ENCODE results near the gene CTNNA2.

CTNNA2 gene

GRCh38 chr2:79771493-79771892, 258.6 kb downstream of the CTNNA2 start:
- H3K9me3 ChIP-seq (ENCODE audit: control insufficient read depth, low read length) = no peaks in the 10 kb centered on the region
- no peaks in the 10 kb centered on the region for H3K36me3 ChIP-seq (ENCODE audit: control insufficient read depth, insufficient read depth, low read length)
- no peaks in the 10 kb centered on the region for H3K27me3 ChIP-seq (ENCODE audit: control insufficient read depth, insufficient read depth, low read length)
- H3K4me3 ChIP-seq (ENCODE audit: low read length) = no peak overlapping the region
- no peak overlapping the region for H3K9ac ChIP-seq (ENCODE audit: low read length)
- no peaks in the 10 kb centered on the region for H3K4me1 ChIP-seq (ENCODE audit: control insufficient read depth, insufficient read depth, low read length)

DNA sequence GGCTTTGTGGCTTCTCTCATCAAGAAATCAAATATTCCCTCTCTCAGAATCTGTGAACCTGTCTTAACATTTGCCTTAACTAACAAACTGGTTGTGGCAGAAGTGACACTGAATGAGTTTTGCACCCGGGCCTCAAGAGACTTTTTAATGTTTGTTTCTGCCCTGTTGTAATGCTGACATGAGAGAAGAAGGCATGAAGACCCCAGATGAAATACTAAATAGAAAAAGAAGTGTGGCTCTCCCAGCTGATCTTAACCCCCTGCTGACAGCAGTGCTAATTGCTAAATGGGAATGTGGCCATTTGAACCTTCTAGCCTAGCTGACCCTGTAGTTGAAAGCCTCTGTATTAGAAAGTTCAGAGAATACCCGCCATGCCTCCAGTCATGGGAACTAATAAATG, 261.2 kb downstream of the CTNNA2 start:
- Histone ChIP-seq H3K9ac (ENCODE audit: low read length) (no peak overlapping the region), H3K27me3 (ENCODE audit: control insufficient read depth, insufficient read depth, low read length) (no peaks in the 10 kb centered on the region), H3K9me3 (ENCODE audit: control insufficient read depth, low read length) (no peaks in the 10 kb centered on the region), H3K4me1 (ENCODE audit: control insufficient read depth, insufficient read depth, low read length) (no peaks in the 10 kb centered on the region), H3K4me3 (ENCODE audit: low read length) (no peak overlapping the region), H3K36me3 (ENCODE audit: control insufficient read depth, insufficient read depth, low read length) (no peaks in the 10 kb centered on the region)

- H3K27me3 ChIP-seq (ENCODE audit: control insufficient read depth, insufficient read depth, low read length) = no peaks in the 10 kb centered on the region
- H3K9me3 ChIP-seq (ENCODE audit: control insufficient read depth, low read length) = no peaks in the 10 kb centered on the region
- H3K4me1 ChIP-seq (ENCODE audit: control insufficient read depth, insufficient read depth, low read length) = no peaks in the 10 kb centered on the region
- no peaks in the 10 kb centered on the region for H3K36me3 ChIP-seq (ENCODE audit: control insufficient read depth, insufficient read depth, low read length)
- no peak overlapping the region for H3K4me3 ChIP-seq (ENCODE audit: low read length)
- no peak overlapping the region for H3K9ac ChIP-seq (ENCODE audit: low read length)
Measured at GRCh38 chr2:79776461-79776860, 263.6 kb downstream of the CTNNA2 start.

GRCh38 chr2:79780781-79781180, 267.9 kb downstream of the CTNNA2 start:
- Histone ChIP-seq H3K27me3 (ENCODE audit: control insufficient read depth, insufficient read depth, low read length) (no peaks in the 10 kb centered on the region), H3K36me3 (ENCODE audit: control insufficient read depth, insufficient read depth, low read length) (no peaks in the 10 kb centered on the region), H3K4me1 (ENCODE audit: control insufficient read depth, insufficient read depth, low read length) (no peaks in the 10 kb centered on the region), H3K9me3 (ENCODE audit: control insufficient read depth, low read length) (no peaks in the 10 kb centered on the region), H3K4me3 (ENCODE audit: low read length) (no peak overlapping the region), H3K9ac (ENCODE audit: low read length) (no peak overlapping the region)

DNA sequence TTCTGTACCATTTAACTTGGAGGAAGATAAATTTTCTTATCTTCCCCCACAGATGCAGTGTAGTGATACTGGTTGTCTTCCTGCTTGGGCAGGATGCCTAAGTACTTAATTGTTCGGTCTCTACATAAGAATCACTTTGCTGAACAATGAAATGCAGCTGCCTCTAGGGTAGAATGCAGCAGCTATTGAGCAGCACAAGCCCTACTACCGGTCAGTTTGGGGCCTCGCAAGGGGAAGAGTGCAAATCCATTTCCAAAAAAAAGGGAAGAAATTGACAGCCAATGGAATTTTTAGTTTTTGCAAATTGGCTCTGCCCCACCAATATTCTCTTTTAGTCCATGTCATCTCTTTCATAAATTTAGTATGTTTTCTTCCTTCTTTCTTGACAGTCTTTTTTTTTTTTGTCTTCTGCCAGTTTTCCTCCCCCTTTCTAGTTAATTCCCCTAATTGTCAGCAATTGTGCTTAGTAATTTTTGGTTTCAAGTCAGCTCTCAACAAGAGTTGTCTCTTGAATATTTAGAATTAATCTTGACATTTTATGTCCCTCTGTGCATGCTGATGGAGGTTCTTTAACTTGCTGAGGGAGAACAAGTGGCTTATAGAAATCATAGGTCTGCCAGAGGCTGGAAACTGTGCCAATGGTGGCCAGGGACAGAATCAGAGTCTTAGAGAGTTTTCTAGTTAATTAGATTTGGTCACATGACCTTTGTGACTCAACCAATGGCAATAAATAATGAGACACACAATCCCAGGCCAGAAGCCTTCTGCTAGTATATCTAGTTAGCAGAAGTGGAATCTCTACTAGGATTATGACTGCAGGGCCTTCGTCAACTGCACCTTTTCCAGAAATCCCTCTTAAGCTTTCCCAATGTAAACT, 270.0 kb downstream of the CTNNA2 start:
- Histone ChIP-seq H3K9ac (ENCODE audit: low read length) (no peak overlapping the region), H3K9me3 (ENCODE audit: control insufficient read depth, low read length) (no peaks in the 10 kb centered on the region), H3K27me3 (ENCODE audit: control insufficient read depth, insufficient read depth, low read length) (no peaks in the 10 kb centered on the region), H3K36me3 (ENCODE audit: control insufficient read depth, insufficient read depth, low read length) (no peaks in the 10 kb centered on the region), H3K4me3 (ENCODE audit: low read length) (no peak overlapping the region), H3K4me1 (ENCODE audit: control insufficient read depth, insufficient read depth, low read length) (no peaks in the 10 kb centered on the region)

DNA sequence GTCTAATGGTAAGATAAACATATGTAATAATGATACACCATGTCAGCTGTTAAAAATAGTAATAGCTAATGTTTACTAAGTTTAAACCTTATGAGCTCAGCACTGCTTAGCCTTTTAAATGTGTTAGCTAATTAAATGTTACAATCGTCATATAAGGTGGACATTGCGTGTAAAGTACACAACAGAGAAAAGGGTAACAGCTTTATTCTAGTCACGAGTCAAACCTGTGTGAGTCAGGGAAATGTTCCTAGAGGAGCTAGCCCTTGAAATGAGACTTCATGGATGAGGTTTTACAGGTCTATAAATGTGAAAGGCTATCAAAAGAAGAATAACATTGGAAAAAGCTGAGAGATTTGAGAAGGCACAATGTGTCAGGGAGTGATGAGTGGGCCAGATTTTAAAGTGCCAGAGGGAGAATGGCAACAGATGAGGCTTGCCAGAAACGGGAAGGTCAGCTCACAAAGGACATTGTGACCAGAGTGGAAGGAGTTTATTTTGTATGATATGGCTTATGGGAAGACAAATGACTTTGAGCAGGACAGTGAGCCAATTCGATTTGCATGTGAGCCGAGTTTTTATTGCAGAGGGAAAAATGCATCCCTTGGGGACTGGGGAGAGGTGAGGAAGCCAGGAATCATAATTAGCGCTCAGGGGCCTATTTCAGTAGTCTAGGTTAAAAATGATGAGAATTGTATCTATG, 276.3 kb downstream of the CTNNA2 start:
- H3K9ac ChIP-seq (ENCODE audit: low read length) = no peak overlapping the region
- no peaks in the 10 kb centered on the region for H3K4me1 ChIP-seq (ENCODE audit: control insufficient read depth, insufficient read depth, low read length)
- H3K36me3 ChIP-seq (ENCODE audit: control insufficient read depth, insufficient read depth, low read length) = no peaks in the 10 kb centered on the region
- H3K4me3 ChIP-seq (ENCODE audit: low read length) = no peak overlapping the region
- H3K9me3 ChIP-seq (ENCODE audit: control insufficient read depth, low read length) = no peaks in the 10 kb centered on the region
- H3K27me3 ChIP-seq (ENCODE audit: control insufficient read depth, insufficient read depth, low read length) = no peaks in the 10 kb centered on the region

DNA sequence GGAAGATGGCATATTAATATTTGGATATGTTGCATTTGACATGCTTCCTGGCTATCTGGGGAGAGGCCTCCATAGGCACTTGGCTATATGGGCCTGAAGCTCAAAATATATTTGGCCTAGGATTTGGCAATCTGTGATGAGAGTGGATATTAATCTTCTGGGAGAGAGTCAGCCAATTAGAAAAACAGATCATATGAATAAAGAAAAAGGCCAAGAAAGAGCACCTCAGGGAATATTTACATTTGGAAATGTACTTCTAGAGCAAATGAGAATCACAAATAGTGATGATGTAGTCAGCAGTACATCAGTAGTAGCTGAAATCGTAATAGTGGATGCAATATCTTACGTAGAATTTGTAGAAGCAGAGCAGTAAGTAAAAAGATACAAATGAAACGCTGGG, 277.0 kb downstream of the CTNNA2 start:
- Histone ChIP-seq H3K27me3 (ENCODE audit: control insufficient read depth, insufficient read depth, low read length) (no peaks in the 10 kb centered on the region), H3K9ac (ENCODE audit: low read length) (no peak overlapping the region), H3K4me3 (ENCODE audit: low read length) (no peak overlapping the region), H3K36me3 (ENCODE audit: control insufficient read depth, insufficient read depth, low read length) (no peaks in the 10 kb centered on the region), H3K9me3 (ENCODE audit: control insufficient read depth, low read length) (no peaks in the 10 kb centered on the region), H3K4me1 (ENCODE audit: control insufficient read depth, insufficient read depth, low read length) (no peaks in the 10 kb centered on the region)

- Histone ChIP-seq H3K27me3 (ENCODE audit: control insufficient read depth, insufficient read depth, low read length) (no peaks in the 10 kb centered on the region), H3K4me1 (ENCODE audit: control insufficient read depth, insufficient read depth, low read length) (no peaks in the 10 kb centered on the region), H3K36me3 (ENCODE audit: control insufficient read depth, insufficient read depth, low read length) (no peaks in the 10 kb centered on the region), H3K9ac (ENCODE audit: low read length) (no peak overlapping the region), H3K9me3 (ENCODE audit: control insufficient read depth, low read length) (no peaks in the 10 kb centered on the region), H3K4me3 (ENCODE audit: low read length) (no peak overlapping the region)
Measured at GRCh38 chr2:79792090-79792489, 279.2 kb downstream of the CTNNA2 start.

DNA sequence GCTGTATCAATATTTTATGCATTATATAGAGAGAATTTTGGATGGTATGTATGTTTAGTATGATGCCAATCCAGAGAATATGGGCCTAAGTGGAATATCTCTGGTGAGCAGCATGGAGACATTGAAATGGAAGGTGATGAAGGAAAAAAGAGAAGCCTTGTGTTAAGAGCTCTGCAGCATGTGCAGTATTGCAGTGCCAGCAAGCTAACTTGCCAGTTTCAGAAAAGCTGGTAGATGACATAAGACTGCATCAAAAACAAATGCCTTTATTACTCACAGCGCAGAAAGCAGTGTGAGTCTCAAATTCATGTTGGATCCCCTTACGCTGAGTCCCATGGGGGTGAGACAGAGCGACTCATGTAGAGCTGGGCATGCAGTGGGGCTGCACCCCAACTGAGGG, 280.2 kb downstream of the CTNNA2 start:
- Histone ChIP-seq H3K4me1 (ENCODE audit: control insufficient read depth, insufficient read depth, low read length) (no peaks in the 10 kb centered on the region), H3K4me3 (ENCODE audit: low read length) (no peak overlapping the region), H3K9me3 (ENCODE audit: control insufficient read depth, low read length) (no peaks in the 10 kb centered on the region), H3K9ac (ENCODE audit: low read length) (no peak overlapping the region), H3K27me3 (ENCODE audit: control insufficient read depth, insufficient read depth, low read length) (no peaks in the 10 kb centered on the region), H3K36me3 (ENCODE audit: control insufficient read depth, insufficient read depth, low read length) (no peaks in the 10 kb centered on the region)

- no peaks in the 10 kb centered on the region for H3K36me3 ChIP-seq (ENCODE audit: control insufficient read depth, insufficient read depth, low read length)
- no peak overlapping the region for H3K9ac ChIP-seq (ENCODE audit: low read length)
- H3K4me3 ChIP-seq (ENCODE audit: low read length) = no peak overlapping the region
- no peaks in the 10 kb centered on the region for H3K27me3 ChIP-seq (ENCODE audit: control insufficient read depth, insufficient read depth, low read length)
- no peaks in the 10 kb centered on the region for H3K9me3 ChIP-seq (ENCODE audit: control insufficient read depth, low read length)
- no peaks in the 10 kb centered on the region for H3K4me1 ChIP-seq (ENCODE audit: control insufficient read depth, insufficient read depth, low read length)
Measured at GRCh38 chr2:79796641-79797040, 283.8 kb downstream of the CTNNA2 start.

GRCh38 chr2:79798776-79799175, 285.9 kb downstream of the CTNNA2 start:
- H3K36me3 ChIP-seq (ENCODE audit: control insufficient read depth, insufficient read depth, low read length) = no peaks in the 10 kb centered on the region
- no peaks in the 10 kb centered on the region for H3K9me3 ChIP-seq (ENCODE audit: control insufficient read depth, low read length)
- no peak overlapping the region for H3K4me3 ChIP-seq (ENCODE audit: low read length)
- H3K9ac ChIP-seq (ENCODE audit: low read length) = no peak overlapping the region
- no peaks in the 10 kb centered on the region for H3K4me1 ChIP-seq (ENCODE audit: control insufficient read depth, insufficient read depth, low read length)
- H3K27me3 ChIP-seq (ENCODE audit: control insufficient read depth, insufficient read depth, low read length) = no peaks in the 10 kb centered on the region

DNA sequence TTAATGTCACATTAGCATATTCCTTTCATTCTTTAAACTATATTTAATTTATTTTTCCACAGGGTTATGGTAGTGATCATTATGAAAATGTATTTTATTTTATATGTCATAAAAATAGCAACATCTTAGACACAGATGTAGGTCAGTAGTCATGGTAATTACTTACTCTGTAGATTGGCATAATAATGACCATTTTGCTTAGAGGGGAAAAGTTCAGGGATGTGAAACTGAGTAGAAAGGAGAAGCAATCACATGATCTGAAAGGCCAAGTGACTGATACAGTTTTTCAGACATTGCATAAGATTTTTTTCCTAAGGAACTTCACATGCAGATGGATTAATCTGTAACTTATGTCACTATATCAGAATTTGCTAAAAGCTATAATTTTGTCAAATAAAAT, 286.9 kb downstream of the CTNNA2 start:
- H3K9ac ChIP-seq (ENCODE audit: low read length) = no peak overlapping the region
- H3K27me3 ChIP-seq (ENCODE audit: control insufficient read depth, insufficient read depth, low read length) = no peaks in the 10 kb centered on the region
- no peak overlapping the region for H3K4me3 ChIP-seq (ENCODE audit: low read length)
- no peaks in the 10 kb centered on the region for H3K9me3 ChIP-seq (ENCODE audit: control insufficient read depth, low read length)
- no peaks in the 10 kb centered on the region for H3K4me1 ChIP-seq (ENCODE audit: control insufficient read depth, insufficient read depth, low read length)
- H3K36me3 ChIP-seq (ENCODE audit: control insufficient read depth, insufficient read depth, low read length) = no peaks in the 10 kb centered on the region

Measured in mucosa of stomach (tissue), 1 donor.